SH-SY5Y (cell line): ENCODE results near the gene FGF18.

ENCODE experiments used
- GATA2 ChIP-seq: IDR thresholded peaks from 2 replicates; pipeline ENCODE4 v1.6.1; 2011; ENCODE audit warnings: mild to moderate bottlenecking, low read depth, low read length
- GATA3 ChIP-seq: IDR thresholded peaks from 2 replicates; pipeline ENCODE4 v1.6.1; 2011; ENCODE audit warnings: low read depth, mild to moderate bottlenecking, low read length, moderate library complexity

DNA sequence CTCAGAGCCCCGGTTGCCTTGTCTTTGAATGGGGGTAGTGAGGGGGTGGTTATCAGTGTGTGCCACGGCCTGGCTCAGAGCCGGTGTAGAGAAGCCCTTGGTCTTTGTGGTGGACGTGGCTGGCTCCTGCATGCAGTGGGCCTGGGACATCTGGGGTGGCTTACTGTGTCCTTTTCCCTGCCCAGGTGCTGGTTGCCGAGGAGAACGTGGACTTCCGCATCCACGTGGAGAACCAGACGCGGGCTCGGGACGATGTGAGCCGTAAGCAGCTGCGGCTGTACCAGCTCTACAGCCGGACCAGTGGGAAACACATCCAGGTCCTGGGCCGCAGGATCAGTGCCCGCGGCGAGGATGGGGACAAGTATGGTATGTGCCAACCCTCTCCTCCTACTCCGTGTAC is 16.5 kb downstream of the FGF18 start:
- TF ChIP-seq GATA2 = no peak
- no peak for TF ChIP-seq GATA3
